ENCODE results near the gene ADGRG3.
A peak's percentile ranks its signal among the peaks of the same experiment; 100 is the strongest.

The ADGRG3 gene

GRCh38 chr16:57668263-57668571 lies at the start of gene ADGRG3:
TSS of gene ADGRG3 (plus strand) at chr16:57668306. CDS start at chr16:57668348, 42 bp downstream.
- no peak for DNase-seq

- no peak for DNase-seq
Observed at GRCh38 chr16:57619133-57619605, 48.9 kb upstream of the ADGRG3 start.

DNA sequence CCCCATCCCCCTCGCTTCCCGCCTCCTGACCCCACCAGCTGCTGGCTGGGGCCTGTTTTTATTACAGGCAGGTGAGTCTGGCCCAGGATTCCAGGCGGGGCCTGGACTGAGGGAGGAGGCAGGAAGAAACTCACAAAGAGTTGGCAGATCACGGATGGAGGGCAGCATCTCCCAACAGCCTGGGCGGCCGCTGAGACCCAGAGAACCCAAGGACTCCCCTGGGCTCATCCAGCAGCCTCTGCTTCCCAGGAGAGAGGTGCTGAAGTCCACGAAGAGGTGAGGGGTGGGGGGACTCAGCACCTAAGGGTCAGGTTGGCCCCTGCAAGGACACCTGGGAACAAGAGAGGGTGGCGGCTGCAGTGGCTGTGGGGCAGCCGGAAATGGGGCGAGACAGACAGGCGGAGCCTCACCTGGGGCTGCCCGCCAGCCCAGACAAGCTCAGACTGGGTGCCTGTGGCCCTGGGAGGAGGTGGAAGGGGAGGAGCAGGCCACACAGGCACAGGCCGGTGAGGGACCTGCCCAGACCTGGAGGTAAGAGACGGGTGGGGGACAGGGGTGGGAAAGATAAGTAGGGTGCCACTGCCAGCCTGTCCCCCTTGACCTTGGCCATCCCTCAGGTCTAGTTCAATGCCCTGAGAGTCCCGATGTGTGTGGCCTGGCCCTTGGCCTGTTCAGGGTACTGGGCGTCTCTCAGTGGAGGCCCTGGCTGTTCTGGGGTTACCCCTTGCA lies 48.3 kb upstream of the ADGRG3 start:
- DNase-seq = peak; percentile 82 to 90

GRCh38 chr16:57620335-57621231 lies 47.5 kb upstream of the ADGRG3 start:
- DNase-seq = peak; percentile 10 to 70

DNA sequence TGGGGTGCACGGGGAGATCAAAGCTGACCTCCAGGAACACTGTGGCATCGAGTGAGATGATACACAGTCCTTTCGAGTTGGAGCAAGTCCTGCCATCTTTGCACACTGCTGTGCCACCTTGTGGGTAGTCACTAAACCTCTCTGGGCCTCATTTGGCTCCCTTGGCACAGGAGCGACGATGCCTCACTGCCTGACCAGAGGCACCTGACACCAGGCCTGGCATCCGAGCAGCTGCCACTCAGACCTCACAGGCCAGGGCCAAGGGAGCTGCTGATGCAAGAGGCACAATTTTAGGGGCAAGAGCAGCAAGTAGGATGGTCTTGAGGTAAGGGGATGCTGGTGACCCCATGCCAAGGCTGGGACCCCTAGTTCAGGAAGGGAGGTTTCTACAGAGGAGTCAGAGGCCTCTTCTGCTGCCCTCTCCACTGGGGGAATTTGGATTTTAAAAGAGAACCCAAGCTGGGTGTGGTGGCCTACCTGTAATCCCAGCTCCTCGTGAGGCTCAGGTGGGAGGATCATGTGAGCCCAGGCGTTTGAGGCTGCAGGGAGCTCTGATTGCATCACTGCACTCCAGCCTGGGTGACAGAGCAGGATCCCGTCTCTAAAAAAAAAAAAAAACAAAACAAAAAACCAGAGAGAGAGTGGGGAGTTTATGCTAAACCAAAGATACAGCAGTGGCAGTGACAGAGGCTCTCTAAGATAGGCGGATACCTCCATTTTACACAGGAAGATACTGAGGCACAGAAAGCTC lies 46.4 kb upstream of the ADGRG3 start:
- no peak for DNase-seq

GRCh38 chr16:57622361-57623250 lies 45.5 kb upstream of the ADGRG3 start:
- DNase-seq = no peak

- DNase-seq = peak; percentile 24 to 37
Observed at GRCh38 chr16:57623251-57624043, 44.7 kb upstream of the ADGRG3 start.

GRCh38 chr16:57624044-57624688 lies 43.9 kb upstream of the ADGRG3 start:
- DNase-seq = no peak

DNA sequence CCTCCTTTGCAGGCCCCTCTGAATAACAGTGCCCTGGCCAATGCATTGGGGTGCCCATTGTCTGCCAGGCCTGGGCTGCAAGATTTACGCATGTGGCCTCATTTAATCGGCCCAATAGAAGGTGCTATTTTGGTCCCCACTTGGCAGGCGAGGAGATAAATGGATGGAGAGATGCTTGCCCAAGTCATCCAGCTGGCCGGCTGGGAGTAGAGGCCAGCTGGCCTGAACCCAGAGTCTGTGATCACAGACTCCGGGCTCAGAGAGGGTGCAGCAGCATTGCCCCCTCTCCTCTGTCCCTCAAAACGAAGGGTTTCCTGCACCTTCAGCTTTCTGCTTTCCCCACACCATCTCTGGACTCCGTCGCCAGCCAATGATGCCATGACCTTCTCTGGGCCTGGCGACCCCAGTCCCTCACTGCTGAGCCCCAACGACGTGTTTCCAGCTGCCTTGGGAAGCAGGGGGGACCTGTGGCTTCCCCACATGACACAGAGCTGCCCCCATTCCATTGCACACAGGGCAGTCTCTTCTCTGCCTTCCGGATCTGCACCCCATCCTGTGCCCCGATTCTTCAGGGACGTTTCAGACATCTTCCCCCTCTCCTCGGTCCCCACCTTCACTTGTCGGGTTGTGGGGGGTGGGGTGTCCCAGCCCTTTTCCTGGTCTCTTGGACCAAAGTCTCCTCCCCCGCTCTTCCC lies 43.2 kb upstream of the ADGRG3 start:
- DNase-seq = no peak

GRCh38 chr16:57626420-57627170 lies 41.5 kb upstream of the ADGRG3 start:
- DNase-seq = no peak

DNA sequence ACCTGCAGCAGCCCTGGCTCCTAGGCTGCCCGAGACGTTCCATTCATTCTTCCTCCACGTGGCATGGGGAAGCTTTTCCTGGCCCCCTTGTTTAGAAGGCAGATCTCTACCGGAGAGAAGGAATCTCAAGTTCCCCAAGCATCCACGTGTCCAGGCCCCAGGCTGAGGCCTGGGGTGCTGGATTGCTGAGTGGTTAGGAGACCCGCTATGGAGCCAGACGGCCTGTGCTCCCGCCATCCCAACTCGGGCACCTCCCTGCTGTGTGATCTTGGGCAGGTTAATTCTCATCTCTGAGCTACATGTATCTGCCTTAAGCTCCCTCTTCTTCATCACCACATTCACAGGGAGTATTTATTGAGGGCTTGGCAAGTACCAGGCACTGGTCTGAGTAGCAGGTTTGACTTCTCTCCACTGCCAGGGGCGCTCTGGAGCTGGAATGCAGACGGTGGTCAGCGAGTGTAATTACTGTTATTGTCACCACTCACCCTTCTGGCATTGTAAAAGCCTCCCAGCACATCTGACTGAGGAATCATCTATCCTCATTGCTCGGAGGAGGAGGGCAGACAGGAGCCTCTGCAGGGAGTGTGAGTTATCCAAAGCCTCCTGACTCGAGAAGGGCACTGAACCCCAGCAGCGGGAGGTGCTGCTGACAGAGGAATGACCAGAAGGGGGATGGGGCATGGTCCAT lies 40.8 kb upstream of the ADGRG3 start:
- DNase-seq = no peak

DNA sequence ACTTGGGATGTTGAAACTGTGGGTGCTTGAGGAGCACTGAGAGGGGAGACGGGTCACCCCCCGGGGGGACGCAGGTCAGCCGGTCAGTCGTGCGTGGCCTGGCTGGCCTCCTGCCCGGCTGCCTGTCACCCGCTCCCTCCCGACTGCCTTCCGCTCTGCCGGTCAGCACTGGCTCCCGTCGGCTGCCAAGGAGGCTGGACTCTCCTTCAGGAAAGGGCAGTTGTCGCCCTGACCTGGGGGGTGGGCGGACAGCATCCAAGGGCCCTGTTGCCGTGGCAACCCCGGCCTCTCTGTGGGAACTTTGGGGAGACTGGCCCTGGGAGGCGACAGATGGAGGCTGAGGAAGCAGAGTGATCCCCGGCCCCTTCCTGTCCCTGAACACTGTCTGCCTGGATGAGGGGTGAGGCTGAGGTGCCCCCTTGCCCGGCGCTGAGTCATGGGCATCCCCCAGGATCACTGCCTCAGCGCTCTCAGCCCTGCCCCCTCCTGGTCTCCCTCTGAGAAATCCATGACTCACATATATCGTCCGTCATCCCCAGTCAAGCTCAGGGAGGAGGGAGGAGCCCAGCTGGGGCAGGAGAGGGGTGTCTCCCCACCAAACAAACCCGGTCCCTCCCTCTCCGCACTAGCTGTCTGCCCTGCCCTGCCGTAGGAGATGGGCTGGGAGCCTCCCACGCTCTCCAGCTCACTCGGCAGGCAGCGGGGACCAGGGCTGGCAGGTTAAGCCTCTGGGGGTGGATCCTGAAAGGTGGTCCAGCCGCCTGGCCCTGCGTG lies 39.9 kb upstream of the ADGRG3 start, which contains the start of gene ADGRG1:
Gene ADGRG1 (plus strand): TSS at position 623 of the 774 bp plus-strand sequence. CDS start 21,658 bp downstream, outside the sequence.
- no peak for DNase-seq

GRCh38 chr16:57628783-57629293 lies 39.3 kb upstream of the ADGRG3 start:
- no peak for DNase-seq

- DNase-seq = no peak
Observed at GRCh38 chr16:57629516-57630406, 38.3 kb upstream of the ADGRG3 start.

DNA sequence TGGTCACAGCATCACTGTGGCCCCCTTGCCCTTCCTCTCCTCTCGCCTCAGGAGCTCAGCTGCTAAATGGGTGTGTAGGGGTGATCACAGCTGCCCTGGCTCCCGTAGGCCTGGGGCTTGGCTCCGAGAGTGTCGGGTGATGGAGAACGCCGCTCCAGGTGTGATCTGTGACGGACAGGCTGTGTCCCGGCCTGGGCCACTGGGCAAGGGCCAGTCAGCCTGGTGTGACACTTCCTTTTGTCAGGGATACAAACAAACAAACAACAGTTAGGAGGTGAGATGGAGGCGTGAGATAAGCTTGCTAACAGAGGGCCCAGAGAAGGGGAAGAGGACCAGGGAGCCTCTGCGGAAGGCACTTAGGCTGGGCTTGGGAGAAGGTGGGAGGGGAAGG lies 37.7 kb upstream of the ADGRG3 start:
- no peak for DNase-seq

Measured in NCI-H526 (cell line).